Mucosa of rectum (tissue), 2 donors: ENCODE results near the gene SHC1.
A peak's percentile ranks its signal among the peaks of the same experiment; 100 is the strongest.

Source experiments
- H3K27ac ChIP-seq, 2 donors: one replicate each; pipeline ENCODE4 v1.7.0; 2013; ENCODE audit warnings: inconsistent platforms in 2 of 2, low read depth in 2 of 2, low read length in 2 of 2
- H3K27me3 ChIP-seq, 2 donors: one replicate each; pipeline ENCODE4 v1.7.0; 2013; ENCODE audit warnings: low read length in 2 of 2; ENCODE audit not compliant: control insufficient read depth in 2 of 2, insufficient read depth in 2 of 2
- H3K36me3 ChIP-seq, 2 donors: one replicate each; pipeline ENCODE4 v1.7.0; 2013; ENCODE audit warnings: low read length in 2 of 2; ENCODE audit not compliant: control insufficient read depth in 2 of 2, insufficient read depth in 2 of 2
- H3K4me1 ChIP-seq, 2 donors: one replicate each; pipeline ENCODE4 v1.7.0; 2013; ENCODE audit warnings: low read length in 2 of 2, mild to moderate bottlenecking in 1 of 2; ENCODE audit not compliant: control insufficient read depth in 2 of 2, insufficient read depth in 2 of 2
- H3K4me3 ChIP-seq, 2 donors: one replicate each; pipeline ENCODE4 v1.7.0; 2013; ENCODE audit warnings: low read length in 2 of 2
- H3K9ac ChIP-seq, 2 donors: one replicate each; pipeline ENCODE4 v1.7.0; 2013; ENCODE audit warnings: low read length in 2 of 2, low read depth in 1 of 2, mild to moderate bottlenecking in 1 of 2
- H3K9me3 ChIP-seq, 2 donors: one replicate each; pipeline ENCODE4 v1.7.0; 2013; ENCODE audit warnings: low read length in 2 of 2; ENCODE audit not compliant: control insufficient read depth in 2 of 2
- donor health status: healthy.
- donor health status: Normal muscosa, but diverticular disease.

Gene SHC1

DNA sequence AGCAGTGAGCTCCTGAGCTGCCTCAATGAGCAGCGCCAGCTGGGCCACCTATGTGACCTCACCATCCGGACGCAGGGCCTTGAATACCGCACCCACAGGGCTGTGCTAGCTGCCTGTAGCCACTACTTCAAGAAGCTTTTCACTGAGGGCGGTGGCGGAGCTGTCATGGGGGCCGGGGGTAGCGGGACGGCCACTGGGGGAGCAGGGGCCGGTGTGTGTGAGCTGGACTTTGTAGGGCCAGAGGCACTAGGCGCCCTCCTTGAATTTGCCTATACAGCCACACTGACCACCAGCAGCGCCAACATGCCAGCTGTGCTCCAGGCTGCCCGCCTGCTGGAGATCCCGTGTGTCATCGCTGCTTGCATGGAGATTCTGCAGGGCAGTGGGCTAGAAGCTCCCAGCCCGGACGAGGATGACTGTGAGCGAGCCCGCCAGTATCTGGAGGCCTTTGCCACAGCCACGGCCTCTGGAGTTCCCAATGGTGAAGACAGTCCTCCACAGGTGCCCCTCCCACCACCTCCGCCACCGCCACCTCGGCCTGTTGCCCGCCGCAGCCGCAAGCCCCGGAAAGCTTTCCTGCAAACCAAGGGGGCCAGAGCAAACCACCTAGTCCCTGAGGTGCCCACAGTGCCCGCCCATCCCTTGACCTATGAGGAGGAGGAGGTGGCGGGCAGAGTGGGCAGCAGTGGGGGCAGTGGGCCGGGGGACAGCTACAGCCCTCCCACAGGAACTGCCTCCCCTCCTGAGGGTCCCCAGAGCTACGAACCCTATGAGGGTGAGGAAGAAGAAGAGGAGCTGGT lies 44.4 kb upstream of the SHC1 start:
- H3K27ac ChIP-seq: peak overlapping the region; percentile 92 to 93

DNA sequence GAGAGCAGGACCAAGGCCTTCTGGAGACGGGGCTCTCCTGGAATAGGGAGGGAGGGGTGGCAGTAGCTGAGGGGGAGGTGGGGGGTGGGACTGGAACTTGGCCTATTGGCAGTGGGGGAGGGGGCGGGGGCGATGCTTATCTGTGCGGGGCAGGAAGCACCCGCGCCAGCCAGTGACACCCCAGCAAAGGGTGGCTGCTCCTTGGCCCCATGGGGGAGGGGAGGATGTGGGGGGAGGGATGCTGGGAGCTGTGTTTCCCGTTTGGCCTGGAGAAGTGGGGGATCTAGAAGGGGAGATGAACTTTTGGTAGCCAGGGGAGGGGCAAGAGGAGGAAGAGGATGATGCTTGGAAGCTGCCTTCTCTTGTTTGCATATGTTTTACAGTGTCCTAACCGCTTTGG lies 43.1 kb upstream of the SHC1 start:
- Histone ChIP-seq H3K4me3 (no peak overlapping the region), H3K4me1 (peaks cover 63 to 73% of the 10 kb centered on the region in 2 donors), H3K36me3 (peaks cover 39 to 43% of the 10 kb centered on the region in 2 donors), H3K27me3 (no peaks in the 10 kb centered on the region), H3K27ac (peak overlapping the region; percentile 98 to 99), H3K9me3 (no peaks in the 10 kb centered on the region), H3K9ac (peak overlapping the region in 1 of 2 donors; percentile 60)

More for the DNA sequence above, 44.4 kb upstream of the SHC1 start:
- H3K9me3 ChIP-seq: no peaks in the 10 kb centered on the region
- no peaks in the 10 kb centered on the region for H3K27me3 ChIP-seq
- no peak overlapping the region for H3K4me3 ChIP-seq
- peaks cover 39 to 50% of the 10 kb centered on the region in 2 donors for H3K36me3 ChIP-seq
- H3K4me1 ChIP-seq: peaks cover 61 to 62% of the 10 kb centered on the region in 2 donors
- H3K9ac ChIP-seq: no peak overlapping the region

DNA sequence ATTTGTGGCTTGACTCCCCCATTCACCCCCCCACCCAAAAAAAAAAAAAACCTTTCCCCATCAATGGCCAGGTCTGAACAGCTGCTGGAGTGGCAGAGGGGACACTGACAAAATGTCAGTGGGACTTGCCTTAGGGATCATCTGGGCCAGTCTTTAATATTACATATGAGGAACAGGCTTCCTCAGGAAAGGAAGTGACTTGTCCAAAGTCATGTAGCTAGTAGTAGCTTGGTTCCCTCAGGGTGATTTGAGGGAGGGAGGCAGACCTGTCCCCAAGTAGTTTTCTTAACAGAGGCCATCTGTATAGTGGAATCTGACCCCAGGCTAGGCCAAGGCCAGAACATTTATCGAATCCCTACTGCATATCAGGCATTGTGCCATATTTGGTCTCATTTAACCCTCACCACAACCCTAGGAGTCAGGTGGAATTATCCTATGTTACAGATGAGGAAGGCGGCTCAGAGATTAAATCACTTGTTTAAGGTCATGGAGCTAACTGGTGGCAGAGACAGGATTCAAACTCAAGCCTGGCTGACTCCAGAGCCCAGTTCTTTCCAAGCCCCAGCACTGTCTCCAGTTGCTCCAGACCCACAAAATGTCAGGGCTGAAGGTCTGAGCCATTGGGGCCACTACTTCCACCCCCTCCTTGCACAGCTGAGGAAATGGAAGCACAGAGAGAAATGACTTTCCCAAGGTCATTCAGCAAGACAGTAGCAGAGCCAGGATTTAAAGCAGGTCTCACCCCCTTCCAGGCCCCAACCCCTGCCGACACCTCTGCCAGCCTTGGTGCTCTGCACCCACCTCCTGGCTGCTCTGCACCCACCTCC lies 42.4 kb upstream of the SHC1 start:
- H3K9me3 ChIP-seq: no peaks in the 10 kb centered on the region
- H3K36me3 ChIP-seq: peaks cover 39 to 41% of the 10 kb centered on the region in 2 donors
- no peak overlapping the region for H3K4me3 ChIP-seq
- H3K9ac ChIP-seq: peak overlapping the region; percentile 60
- peaks cover 62 to 75% of the 10 kb centered on the region in 2 donors for H3K4me1 ChIP-seq
- H3K27me3 ChIP-seq: no peaks in the 10 kb centered on the region
- H3K27ac ChIP-seq: peak overlapping the region; percentile 98 to 99

- H3K27me3 ChIP-seq: no peaks in the 10 kb centered on the region
- peak overlapping the region; percentile 98 to 99 for H3K27ac ChIP-seq
- H3K9me3 ChIP-seq: no peaks in the 10 kb centered on the region
- H3K4me3 ChIP-seq: peak overlapping the region in 1 of 2 donors; percentile 50
- H3K9ac ChIP-seq: peak overlapping the region; percentile 60
- peaks cover 39 to 41% of the 10 kb centered on the region in 2 donors for H3K36me3 ChIP-seq
- H3K4me1 ChIP-seq: peaks cover 64 to 78% of the 10 kb centered on the region in 2 donors
These were observed 41.5 kb upstream of the SHC1 start for GRCh38 chr1:155012026-155012546.

DNA sequence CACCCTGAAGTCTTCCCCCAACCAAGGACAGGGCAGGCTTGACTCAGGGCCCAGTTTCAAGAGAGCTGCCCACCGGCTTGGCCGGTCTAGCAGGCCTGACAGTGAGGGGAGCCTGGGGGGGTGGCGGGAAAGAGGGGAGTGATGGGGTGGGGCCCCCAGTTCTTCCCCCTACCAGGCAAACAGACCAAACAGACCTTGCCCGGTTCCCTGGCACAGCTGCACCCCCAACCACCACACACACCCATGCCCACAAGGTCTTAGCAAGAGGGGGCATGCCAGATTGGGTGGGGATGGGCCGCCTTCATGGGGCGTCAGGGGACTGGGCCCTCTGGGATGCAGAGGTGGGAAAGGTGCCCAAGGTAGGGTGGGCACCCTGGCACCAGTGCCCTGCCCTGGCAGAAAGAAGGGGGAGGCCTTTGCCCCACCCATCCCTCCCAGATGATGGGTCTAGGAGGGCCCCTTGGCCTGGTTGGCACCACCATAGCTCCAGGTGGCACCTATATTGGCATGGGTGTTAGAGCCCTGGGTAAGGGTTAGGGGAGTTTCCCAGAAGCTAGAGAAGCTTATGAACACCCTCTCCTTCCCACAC lies 41.0 kb upstream of the SHC1 start:
- H3K4me3 ChIP-seq: peak overlapping the region; percentile 50 to 67
- H3K27me3 ChIP-seq: no peaks in the 10 kb centered on the region
- H3K9ac ChIP-seq: peak overlapping the region; percentile 58 to 60
- H3K27ac ChIP-seq: peak overlapping the region; percentile 98 to 99
- H3K36me3 ChIP-seq: peaks cover 37 to 40% of the 10 kb centered on the region in 2 donors
- H3K4me1 ChIP-seq: peaks cover 64 to 78% of the 10 kb centered on the region in 2 donors
- H3K9me3 ChIP-seq: no peaks in the 10 kb centered on the region

DNA sequence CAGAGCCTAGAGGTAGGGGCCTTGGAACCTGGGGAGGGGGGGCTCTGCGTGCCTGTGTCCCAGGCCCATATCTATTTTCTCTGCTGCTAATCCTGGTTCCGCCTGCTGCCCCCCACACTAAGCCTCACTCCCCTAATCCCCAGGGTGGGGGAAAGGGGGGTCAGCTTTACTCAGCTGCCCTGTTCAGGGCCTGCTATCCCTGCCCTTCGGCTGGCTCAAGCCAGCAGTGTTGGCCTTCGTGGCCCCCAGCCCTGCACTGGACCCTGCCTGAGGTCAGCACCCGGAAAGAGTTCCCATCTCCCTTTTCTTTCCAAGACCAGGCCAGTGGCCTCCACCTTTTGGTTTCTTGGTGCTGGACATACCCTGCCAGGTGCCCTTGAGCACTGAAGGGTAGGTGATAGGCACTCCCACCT lies 40.5 kb upstream of the SHC1 start:
- peak overlapping the region; percentile 22 to 67 for H3K4me3 ChIP-seq

DNA sequence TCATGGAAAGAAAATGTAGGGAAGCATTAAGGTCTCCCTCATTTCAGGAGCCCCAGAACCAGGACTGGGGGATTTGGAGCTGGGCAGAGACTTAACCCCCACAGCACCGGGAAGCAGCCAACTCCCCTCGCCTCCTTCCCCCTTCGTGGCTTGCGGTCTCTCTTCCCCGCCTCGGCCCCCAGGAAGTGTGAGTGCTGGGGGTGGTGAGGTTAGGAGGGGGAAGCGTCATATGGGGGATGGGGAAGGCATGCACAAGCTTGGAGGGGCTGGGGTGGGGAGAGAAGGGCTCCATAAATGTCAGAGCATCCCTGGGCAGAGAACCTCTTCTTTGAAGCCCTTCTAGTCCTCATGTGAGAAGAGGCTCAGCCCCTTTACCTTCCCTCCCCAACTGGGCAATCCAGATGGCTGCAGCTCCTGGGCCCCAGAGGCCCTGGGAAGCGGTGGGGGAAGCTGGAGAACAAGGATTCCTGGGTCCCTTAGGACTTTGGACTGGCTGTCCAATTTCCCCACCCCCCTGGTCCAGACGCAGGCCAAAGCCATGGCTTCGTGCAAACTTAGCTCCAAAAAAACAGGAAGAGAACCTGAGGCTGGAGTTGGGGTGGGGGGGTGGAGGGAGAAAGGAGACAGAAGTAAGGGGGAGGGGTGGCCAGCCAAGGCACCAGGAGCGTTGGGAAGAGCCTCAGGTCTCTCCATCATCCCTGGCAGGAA lies 39.8 kb upstream of the SHC1 start:
- peak overlapping the region; percentile 98 to 99 for H3K27ac ChIP-seq
- H3K4me1 ChIP-seq: peaks cover 66 to 82% of the 10 kb centered on the region in 2 donors
- H3K4me3 ChIP-seq: peak overlapping the region; percentile 65 to 67
- peak overlapping the region; percentile 54 to 100 for H3K9ac ChIP-seq
- H3K9me3 ChIP-seq: no peaks in the 10 kb centered on the region
- peaks cover 25 to 28% of the 10 kb centered on the region in 2 donors for H3K36me3 ChIP-seq
- no peaks in the 10 kb centered on the region for H3K27me3 ChIP-seq

More for the DNA sequence above, 40.5 kb upstream of the SHC1 start:
- no peaks in the 10 kb centered on the region for H3K9me3 ChIP-seq
- peak overlapping the region; percentile 58 to 60 for H3K9ac ChIP-seq
- peaks cover 64 to 78% of the 10 kb centered on the region in 2 donors for H3K4me1 ChIP-seq
- H3K27ac ChIP-seq: peak overlapping the region; percentile 98 to 99
- H3K27me3 ChIP-seq: no peaks in the 10 kb centered on the region
- H3K36me3 ChIP-seq: peaks cover 32 to 34% of the 10 kb centered on the region in 2 donors

- H3K27ac ChIP-seq: peak overlapping the region; percentile 98 to 99
- peaks cover 20 to 22% of the 10 kb centered on the region in 2 donors for H3K36me3 ChIP-seq
- no peaks in the 10 kb centered on the region for H3K27me3 ChIP-seq
- no peaks in the 10 kb centered on the region for H3K9me3 ChIP-seq
- H3K4me1 ChIP-seq: peaks cover 69 to 88% of the 10 kb centered on the region in 2 donors
- peak overlapping the region; percentile 65 to 67 for H3K4me3 ChIP-seq
- H3K9ac ChIP-seq: peak overlapping the region; percentile 54 to 100
These were observed 39.2 kb upstream of the SHC1 start for GRCh38 chr1:155009742-155010141.

DNA sequence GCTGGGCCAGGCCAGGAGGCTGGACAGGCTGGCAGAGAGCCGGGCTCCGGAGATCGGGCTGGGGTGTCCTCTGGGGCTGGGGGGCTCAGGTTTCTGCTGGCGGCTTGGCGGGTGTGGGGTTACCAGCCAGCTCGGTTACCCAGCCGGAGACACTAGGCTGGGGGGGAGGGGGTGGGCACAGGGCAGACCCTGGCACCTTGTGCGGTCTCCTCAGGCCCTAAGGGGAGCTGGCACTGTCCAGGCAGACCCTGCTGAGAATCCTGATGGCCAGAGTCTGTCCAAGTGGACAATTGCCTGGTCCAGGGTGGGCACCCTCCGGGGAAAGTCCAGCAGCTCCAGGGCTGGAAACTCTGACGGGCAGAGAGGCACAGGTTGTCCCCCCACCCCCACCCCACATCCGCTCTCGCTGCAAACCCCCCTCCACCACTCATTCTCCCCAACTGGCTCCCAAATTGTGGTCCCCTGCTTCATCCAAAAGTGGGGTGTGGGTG lies 38.7 kb upstream of the SHC1 start:
- Histone ChIP-seq H3K36me3 (peaks cover 16 to 17% of the 10 kb centered on the region in 2 donors), H3K27ac (peak overlapping the region; percentile 98 to 99), H3K9ac (peak overlapping the region; percentile 68 to 100), H3K9me3 (no peaks in the 10 kb centered on the region), H3K27me3 (no peaks in the 10 kb centered on the region), H3K4me1 (peaks cover 72 to 92% of the 10 kb centered on the region in 2 donors), H3K4me3 (peak overlapping the region; percentile 65 to 67)
